GM12874 (cell line): ENCODE results near the gene AGBL3.

Source experiments
- CTCF ChIP-seq: IDR thresholded peaks from 2 replicates; pipeline ENCODE4 v1.5.1; 2011; ENCODE audit warnings: low read depth, mild to moderate bottlenecking, control low read depth, low read length, moderate library complexity; ENCODE audit not compliant: insufficient read depth

Gene AGBL3

GRCh38 chr7:135035252-135035651, 48.9 kb downstream of the AGBL3 start:
- TF ChIP-seq CTCF = no peak

- TF ChIP-seq CTCF = no peak
Observed at GRCh38 chr7:135074096-135074495, 87.8 kb downstream of the AGBL3 start.

- no peak for TF ChIP-seq CTCF
Observed at GRCh38 chr7:135074531-135074930, 88.2 kb downstream of the AGBL3 start.

- TF ChIP-seq CTCF = no peak
Observed at GRCh38 chr7:135075716-135076115, 89.4 kb downstream of the AGBL3 start.

- no peak for TF ChIP-seq CTCF
Observed at GRCh38 chr7:135076882-135077281, 90.6 kb downstream of the AGBL3 start.

GRCh38 chr7:135077642-135078041, 91.3 kb downstream of the AGBL3 start:
- no peak for TF ChIP-seq CTCF

- TF ChIP-seq CTCF = no peak
Observed at GRCh38 chr7:135078051-135078450, 91.7 kb downstream of the AGBL3 start.

GRCh38 chr7:135079068-135079467, 92.8 kb downstream of the AGBL3 start:
- TF ChIP-seq CTCF = no peak
